GM12878 (cell line): ENCODE measurements around the gene SPTLC3.

Experiments used
- POLR2AphosphoS5 ChIP-seq: IDR thresholded peaks from 2 replicates; pipeline ENCODE4 v1.6.1; 2011; ENCODE audit warnings: mild to moderate bottlenecking, low read length, inconsistent platforms
- RBBP5 ChIP-seq: fragments of 200-600 bp; sonication (generic); conservative IDR thresholded peaks from 2 replicates; pipeline ENCODE4 v1.6.1; 2016

GRCh38 chr20:13173201-13173600 lies 164.4 kb downstream of the SPTLC3 start:
- no peak for TF ChIP-seq RBBP5
- no peak for TF ChIP-seq POLR2AphosphoS5
